NCI-H1417 (cell line): ENCODE data around the gene STARD3NL.
"Not testable (repeated sequence)": the region's sequence is repeated elsewhere in the genome, so short reads cannot be mapped to it uniquely, and the experiment has no call there.

Experiments
- DNase-seq, 3 experiments: peaks; one replicate each; lab custom pipeline; 2025; lab: John Stamatoyannopoulos, UW

The STARD3NL gene

GRCh38 chr7:38222481-38223096 lies 44.5 kb downstream of the STARD3NL start:
- peak; percentile 47 to 84 (median 54) for DNase-seq

GRCh38 chr7:38223306-38223705 lies 45.3 kb downstream of the STARD3NL start:
- DNase-seq = no peak

- DNase-seq = no peak
These were observed 46.3 kb downstream of the STARD3NL start for GRCh38 chr7:38224392-38224791.

GRCh38 chr7:38229386-38229785 lies 51.3 kb downstream of the STARD3NL start:
- DNase-seq = no peak

- DNase-seq = no peak
These were observed 52.0 kb downstream of the STARD3NL start for GRCh38 chr7:38229884-38230642.

DNA sequence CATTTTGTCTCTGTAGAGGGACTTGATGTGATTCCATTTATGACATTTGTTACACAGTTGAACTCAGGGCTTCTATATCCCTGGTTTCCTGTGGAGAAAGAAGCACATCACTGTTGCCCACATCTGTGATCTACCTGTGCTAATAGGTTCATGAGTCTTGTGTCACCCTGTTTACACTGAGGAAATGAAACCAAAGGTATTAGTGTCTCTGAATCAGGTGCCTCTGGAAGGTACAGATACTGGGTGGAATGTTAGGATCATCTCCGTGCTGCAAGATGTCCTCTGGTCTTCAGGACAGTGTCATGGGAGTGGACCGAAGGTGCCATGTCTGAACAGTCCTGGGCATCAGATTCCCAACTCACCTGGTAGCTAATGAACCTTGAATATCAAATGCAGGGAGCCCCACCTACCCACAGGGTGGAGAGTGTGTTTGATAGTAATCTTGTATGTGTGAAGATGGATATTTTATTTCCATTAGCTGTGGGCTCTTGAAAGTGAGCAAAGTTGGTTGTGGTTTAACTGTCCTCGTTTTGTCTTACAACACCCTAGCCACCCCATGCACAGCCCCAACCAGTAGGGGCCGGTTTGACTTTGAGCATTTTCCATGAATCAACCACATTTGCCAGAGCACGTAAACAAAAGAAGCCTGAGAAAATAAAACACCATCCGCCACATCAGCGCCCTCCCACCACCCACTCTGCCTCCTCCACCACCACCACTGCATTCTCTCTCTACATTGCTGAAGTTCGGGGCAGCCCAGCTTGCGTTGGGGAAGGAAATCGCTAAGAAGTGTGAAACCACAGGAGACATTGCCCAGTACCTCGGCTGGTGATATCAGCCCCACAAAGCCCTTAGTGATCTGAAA lies 54.7 kb downstream of the STARD3NL start:
- DNase-seq = no peak

DNA sequence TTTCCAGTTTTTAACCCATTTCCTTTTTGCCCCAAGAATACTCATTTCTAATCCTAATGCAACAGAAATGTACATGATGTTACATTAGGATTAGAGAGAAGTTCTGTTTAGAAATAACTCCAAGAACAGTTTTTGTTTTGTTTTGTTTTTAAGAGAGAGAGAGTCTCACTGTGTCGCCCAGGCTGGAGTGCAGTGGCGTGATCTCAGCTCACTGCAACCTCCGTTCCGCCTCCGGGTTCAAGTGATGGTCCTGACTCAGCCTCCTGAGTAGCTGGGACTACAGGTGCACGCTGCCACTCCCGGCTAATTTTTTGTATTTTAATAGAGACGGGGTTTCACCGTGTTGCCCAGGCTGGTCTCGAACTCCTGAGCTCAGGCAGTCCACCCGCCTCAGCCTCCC lies 56.7 kb downstream of the STARD3NL start:
- not testable (repeated sequence) for DNase-seq

DNA sequence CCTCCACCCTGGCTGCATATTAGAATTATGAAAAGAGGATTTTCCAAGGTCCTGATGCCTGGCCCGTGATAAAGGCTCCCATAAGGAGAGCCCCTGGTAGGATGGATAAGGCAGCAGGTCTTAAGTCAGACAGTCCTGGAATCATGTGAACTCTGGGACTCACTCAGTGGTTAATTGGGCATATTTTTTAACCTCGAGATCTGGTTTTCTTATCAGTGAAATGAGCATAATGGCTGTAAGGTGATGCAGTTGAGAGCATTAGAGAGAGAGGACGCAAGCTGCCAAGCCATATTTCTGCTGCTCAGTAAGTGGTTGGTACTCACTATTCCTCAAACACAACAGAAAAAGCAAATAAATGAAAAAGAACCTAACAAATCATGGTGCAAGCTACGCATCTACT lies 57.6 kb downstream of the STARD3NL start:
- DNase-seq = no peak

- not testable (repeated sequence) for DNase-seq
These were observed 61.1 kb downstream of the STARD3NL start for GRCh38 chr7:38239129-38239528.

- no peak for DNase-seq
These were observed 63.0 kb downstream of the STARD3NL start for GRCh38 chr7:38241071-38241470.

DNA sequence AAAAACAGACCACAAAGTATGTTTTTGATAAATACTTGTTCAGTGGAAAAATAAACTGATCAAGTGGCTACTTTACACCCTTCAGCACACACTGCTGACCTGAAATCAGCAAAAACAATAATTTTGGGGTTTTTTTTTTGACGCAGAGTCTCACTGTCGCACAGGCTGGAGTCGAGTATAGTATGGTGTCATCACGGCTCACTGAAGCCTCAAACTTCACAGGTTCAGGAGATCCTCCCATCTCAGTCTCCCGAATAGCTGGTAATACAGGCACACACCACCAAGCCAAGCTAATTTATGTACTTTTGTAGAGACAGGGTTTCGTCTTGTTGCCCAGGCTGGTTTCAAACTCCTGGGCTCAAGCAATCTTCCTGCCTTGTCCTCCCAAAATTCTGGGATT lies 64.8 kb downstream of the STARD3NL start:
- no peak for DNase-seq

DNA sequence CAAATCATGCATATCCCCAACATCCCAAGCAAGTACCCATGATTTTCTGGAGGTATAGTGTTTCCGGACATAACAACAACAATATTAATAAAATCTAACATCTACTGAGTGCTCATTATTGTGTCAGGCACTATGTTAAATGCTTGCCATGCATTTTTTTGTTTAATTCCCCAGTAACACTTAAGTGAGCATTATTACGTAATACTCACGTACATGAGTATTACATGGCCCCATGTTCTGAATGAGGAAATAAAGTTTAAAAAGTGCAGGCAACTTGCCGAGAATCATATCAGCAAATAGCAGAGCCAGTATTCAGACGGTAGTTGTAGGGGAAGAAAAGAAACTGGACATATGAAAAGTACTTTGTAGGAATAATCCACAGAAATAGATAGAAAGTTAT lies 65.3 kb downstream of the STARD3NL start:
- not testable (repeated sequence) for DNase-seq

- no peak for DNase-seq
These were observed 66.5 kb downstream of the STARD3NL start for GRCh38 chr7:38244516-38244915.

- DNase-seq = no peak
These were observed 67.4 kb downstream of the STARD3NL start for GRCh38 chr7:38245409-38245977.

GRCh38 chr7:38248069-38248567 lies 70.1 kb downstream of the STARD3NL start:
- no peak for DNase-seq

DNA sequence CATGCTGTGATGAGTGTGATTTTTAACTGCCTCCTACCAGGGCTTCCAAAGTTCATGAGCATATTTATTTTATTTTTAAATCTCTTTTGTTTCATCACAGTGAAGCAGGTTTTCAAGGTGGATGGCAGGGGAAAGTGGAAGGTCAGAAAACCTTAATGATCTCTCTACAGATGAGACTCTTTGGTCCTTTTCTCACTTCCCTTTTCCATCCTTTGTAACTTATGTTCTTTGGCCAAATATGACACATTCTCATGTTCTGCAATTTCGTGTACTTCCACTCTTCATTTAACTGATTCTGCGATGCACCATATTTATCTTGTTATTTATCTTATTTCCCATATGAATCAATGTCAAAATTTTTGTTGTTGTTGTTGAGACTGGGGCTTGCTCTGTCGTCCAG lies 71.8 kb downstream of the STARD3NL start:
- not testable (repeated sequence) for DNase-seq

GRCh38 chr7:38257350-38257677 lies 79.3 kb downstream of the STARD3NL start:
- DNase-seq = no peak

DNA sequence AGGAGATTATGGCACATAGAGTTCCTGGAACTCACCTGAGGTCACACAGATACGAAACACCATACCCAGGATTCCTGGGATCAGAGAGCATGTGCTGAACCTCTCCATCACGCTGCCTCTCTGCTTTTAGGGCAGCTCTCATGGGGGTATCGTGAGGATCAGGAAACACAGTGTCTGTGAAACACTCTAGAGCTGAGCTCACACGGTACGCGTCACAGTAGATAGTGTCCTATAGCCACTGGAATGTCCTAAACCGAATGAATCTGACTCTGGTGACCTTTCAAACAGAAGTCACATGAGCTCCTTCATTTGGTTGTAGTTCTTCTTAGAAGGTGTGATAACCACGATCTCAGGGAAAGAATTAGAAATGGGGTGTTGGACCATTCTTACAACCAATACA lies 81.1 kb downstream of the STARD3NL start:
- DNase-seq = not testable (repeated sequence)

GRCh38 chr7:38261601-38262000 lies 83.6 kb downstream of the STARD3NL start:
- DNase-seq = not testable (repeated sequence)

GRCh38 chr7:38262026-38262425 lies 84.0 kb downstream of the STARD3NL start:
- DNase-seq = not testable (repeated sequence)

DNA sequence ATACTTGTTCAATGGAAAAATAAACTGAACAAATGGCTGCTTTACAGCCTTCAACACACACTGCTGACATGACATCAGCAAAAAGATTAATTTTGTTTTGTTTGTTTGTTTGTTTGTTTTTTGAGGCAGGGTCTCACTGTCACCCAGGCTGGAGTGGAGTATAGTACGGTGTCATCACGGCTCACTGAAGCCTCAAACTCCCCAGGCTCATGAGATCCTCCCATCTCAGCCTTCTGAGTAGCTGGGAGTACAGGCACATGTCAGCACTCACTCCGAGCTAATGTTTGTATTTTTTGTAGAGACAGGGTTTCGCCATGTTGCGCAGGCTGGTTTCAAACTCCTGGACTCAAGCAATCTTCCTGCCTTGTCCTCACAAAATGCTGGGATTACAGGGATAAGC lies 84.5 kb downstream of the STARD3NL start:
- no peak for DNase-seq

DNA sequence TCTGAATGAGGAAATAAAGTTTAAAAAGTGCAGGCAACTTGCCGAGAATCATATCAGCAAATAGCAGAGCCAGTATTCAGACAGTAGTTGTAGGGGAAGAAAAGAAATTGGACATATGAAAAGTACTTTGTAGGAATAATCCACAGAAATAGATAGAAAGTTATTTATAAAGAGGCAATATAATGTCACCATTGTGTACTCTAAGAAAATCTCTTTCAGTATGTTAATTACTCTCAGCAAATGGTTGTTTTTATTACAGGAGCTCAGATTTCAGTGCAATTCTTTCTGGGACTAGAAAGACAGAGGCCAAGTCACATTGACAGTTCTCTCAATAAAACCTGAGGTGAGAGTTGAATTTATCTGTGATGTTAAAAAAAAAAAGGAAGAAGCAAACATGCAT lies 85.2 kb downstream of the STARD3NL start:
- not testable (repeated sequence) for DNase-seq
